Gastroesophageal sphincter (tissue), 3 donors: ENCODE results near the gene PSD2.

Experiments used
- POLR2A ChIP-seq, 2 donors: fragments of 450-650 bp; IDR thresholded peaks; one replicate each; pipeline ENCODE4 v1.6.1; 2017; ENCODE audit warnings: antibody characterized with exemption in 2 of 2, mild to moderate bottlenecking in 2 of 2, moderate library complexity in 1 of 2
- POLR2AphosphoS5 ChIP-seq: sonication (generic); formaldehyde crosslinking; IDR thresholded peaks from one replicate; pipeline ENCODE4 v1.6.1; 2017; ENCODE audit warnings: antibody characterized with exemption
- TF ChIP-seq, protein P1 (sequence below), 4 experiments: fragments of 200-600 bp in 2 of 4; fragments of 450-650 bp in 2 of 4; sonication (generic) in 1 of 4; IDR thresholded peaks; one replicate each; pipeline ENCODE4 v1.5.1; 2017 to 2019; ENCODE audit warnings: antibody characterized with exemption in 4 of 4, mild to moderate bottlenecking in 2 of 4, moderate library complexity in 2 of 4

DNA sequence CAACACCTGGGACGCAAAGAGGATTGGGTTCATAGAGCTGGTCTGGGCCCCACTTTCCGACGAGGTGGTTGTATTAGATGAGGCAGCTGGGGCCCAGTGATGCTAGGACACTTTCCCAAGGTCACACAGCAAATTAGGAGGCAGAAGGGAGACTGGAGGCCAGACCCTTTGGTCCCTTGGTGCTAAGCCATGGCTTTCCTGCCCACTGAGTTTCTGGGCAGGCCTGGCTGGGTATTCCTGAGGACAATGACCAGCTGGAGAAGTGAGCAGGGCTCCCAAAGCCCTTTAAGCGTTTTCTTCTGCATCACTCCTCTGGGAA lies 66.2 kb downstream of the PSD2 start:
- TF ChIP-seq POLR2AphosphoS5, result no peak
- TF ChIP-seq, protein P1, sequence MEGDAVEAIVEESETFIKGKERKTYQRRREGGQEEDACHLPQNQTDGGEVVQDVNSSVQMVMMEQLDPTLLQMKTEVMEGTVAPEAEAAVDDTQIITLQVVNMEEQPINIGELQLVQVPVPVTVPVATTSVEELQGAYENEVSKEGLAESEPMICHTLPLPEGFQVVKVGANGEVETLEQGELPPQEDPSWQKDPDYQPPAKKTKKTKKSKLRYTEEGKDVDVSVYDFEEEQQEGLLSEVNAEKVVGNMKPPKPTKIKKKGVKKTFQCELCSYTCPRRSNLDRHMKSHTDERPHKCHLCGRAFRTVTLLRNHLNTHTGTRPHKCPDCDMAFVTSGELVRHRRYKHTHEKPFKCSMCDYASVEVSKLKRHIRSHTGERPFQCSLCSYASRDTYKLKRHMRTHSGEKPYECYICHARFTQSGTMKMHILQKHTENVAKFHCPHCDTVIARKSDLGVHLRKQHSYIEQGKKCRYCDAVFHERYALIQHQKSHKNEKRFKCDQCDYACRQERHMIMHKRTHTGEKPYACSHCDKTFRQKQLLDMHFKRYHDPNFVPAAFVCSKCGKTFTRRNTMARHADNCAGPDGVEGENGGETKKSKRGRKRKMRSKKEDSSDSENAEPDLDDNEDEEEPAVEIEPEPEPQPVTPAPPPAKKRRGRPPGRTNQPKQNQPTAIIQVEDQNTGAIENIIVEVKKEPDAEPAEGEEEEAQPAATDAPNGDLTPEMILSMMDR (IDR thresholded peaks at IDR 0.05), result no peak
- TF ChIP-seq POLR2A (IDR thresholded peaks at IDR 0.05), result no peak
